Cardiac fibroblast (primary cell): Measurements from ENCODE around the gene ZNF586.
A peak's percentile ranks its signal among the peaks of the same experiment; 100 is the strongest.
"Not testable (repeated sequence)": the region's sequence is repeated elsewhere in the genome, so short reads cannot be mapped to it uniquely, and the experiment has no call there.

ENCODE experiments used
- DNase-seq, 2 donors: peaks; one replicate each; pipeline versions ENCODE4 v3.0.0 to v3.0.0-alpha.2; 2010; ENCODE audit warnings: low read depth in 2 of 2
- H3K4me3 ChIP-seq, 2 donors: replicated peaks in 1 of 2; 1 replicate in 1 of 2; 2 replicates in 1 of 2; pipeline ENCODE4 v1.5.1; 2011; ENCODE audit warnings: low read depth in 2 of 2, low read length in 2 of 2, mild to moderate bottlenecking in 2 of 2, moderate library complexity in 1 of 2
- CTCF ChIP-seq: IDR thresholded peaks from one replicate; pipeline ENCODE4 v1.5.1; 2011; ENCODE audit warnings: low read depth, mild to moderate bottlenecking, low read length, inconsistent platforms

Gene ZNF586

GRCh38 chr19:57807541-57807940, 38.1 kb downstream of the ZNF586 start:
- no peak overlapping the region for H3K4me3 ChIP-seq
- TF ChIP-seq CTCF = no peak
- peak; percentile 50 to 58 for DNase-seq

GRCh38 chr19:57810410-57811295, 41.2 kb downstream of the ZNF586 start:
- DNase-seq, H3K4me3 ChIP-seq: not testable (repeated sequence)

GRCh38 chr19:57812226-57812625, 42.8 kb downstream of the ZNF586 start:
- TF ChIP-seq CTCF = no peak
- DNase-seq = no peak
- no peak overlapping the region for H3K4me3 ChIP-seq

- H3K4me3 ChIP-seq, DNase-seq: not testable (repeated sequence)
Measured at GRCh38 chr19:57812975-57813820, 43.7 kb downstream of the ZNF586 start.

- TF ChIP-seq CTCF = no peak
- H3K4me3 ChIP-seq = peak overlapping the region; percentile 91 to 95
- no peak for DNase-seq
Measured at GRCh38 chr19:57813919-57814504, 44.5 kb downstream of the ZNF586 start.

GRCh38 chr19:57814505-57815246, 45.2 kb downstream of the ZNF586 start, which contains the start of gene ZNF552:
Gene ZNF552 (minus strand): TSS chr19:57814913. CDS start chr19:57814743, 170 bp downstream.
- DNase-seq = peak; percentile 93
- H3K4me3 ChIP-seq = peak within 1 kb of the TSS; percentile 91 to 95
- TF ChIP-seq CTCF = no peak
